T-helper 1 cell treated with Interleukin-12 subunit alpha and Interleukin-12 subunit beta and Interleukin-4 antibody, amounts not matched to agents 30 μg/mL and 1 μg/mL, for 36 hours (primary cell): ENCODE results near the gene PRKAR1B.
"Not testable (repeated sequence)": the region's sequence is repeated elsewhere in the genome, so short reads cannot be mapped to it uniquely, and the experiment has no call there.

ENCODE experiments used
- H3K27ac Mint-ChIP-seq: one replicate; pipeline ENCODE4 v1.8.0; 2021; ENCODE audit warnings: mild to moderate bottlenecking, mixed read lengths
- H3K27me3 Mint-ChIP-seq: one replicate; pipeline ENCODE4 v1.8.0; 2021; ENCODE audit warnings: low read depth, mixed read lengths
- H3K36me3 Mint-ChIP-seq: one replicate; pipeline ENCODE4 v1.8.0; 2021; ENCODE audit warnings: low read depth, mixed read lengths
- H3K4me1 Mint-ChIP-seq: one replicate; pipeline ENCODE4 v1.8.0; 2021; ENCODE audit warnings: low read depth, mixed read lengths
- H3K4me3 Mint-ChIP-seq: one replicate; pipeline ENCODE4 v1.8.0; 2021; ENCODE audit warnings: mild to moderate bottlenecking, moderate library complexity, mixed read lengths
- H3K9me3 Mint-ChIP-seq: one replicate; pipeline ENCODE4 v1.8.0; 2021; ENCODE audit warnings: mixed read lengths

The PRKAR1B gene

DNA sequence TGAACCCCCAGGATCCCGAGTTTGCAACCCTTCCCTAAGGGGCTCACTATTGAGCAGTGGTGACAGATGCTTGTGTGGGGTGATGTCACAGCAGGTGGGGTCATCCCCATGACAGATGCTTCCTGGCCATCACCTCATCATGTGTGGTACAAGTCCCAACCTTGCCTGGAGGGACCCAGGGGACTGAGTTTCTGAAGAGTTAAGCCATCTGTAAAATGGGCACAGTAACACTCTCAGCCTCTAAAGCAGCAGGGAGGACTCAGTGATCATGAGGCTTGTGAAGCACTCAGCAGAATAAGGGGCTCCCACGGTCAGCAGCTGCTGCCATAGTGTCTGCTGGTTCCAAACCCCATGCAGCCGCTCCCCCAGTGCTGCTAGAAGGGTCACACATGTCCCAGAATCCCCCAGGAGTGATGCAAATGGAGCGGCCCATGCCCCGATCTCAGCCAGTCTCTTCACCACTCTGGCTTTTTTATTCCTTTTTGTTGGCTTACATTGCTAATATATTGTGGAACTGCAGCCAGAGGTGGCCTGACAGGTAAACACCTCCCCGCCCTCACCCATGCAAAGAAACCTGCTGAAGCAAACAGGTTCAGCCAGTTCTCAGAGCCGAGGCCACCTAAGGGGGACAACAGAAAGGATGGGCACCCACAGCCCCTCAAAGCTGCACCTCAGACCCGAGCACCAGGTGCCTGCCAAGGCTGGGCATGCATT, 105.4 kb downstream of the PRKAR1B start:
- Mint-ChIP-seq H3K36me3 (peaks cover 48% of the 10 kb centered on the region), H3K9me3 (peaks cover 63% of the 10 kb centered on the region), H3K4me1 (peaks cover 32% of the 10 kb centered on the region), H3K27me3 (no peaks in the 10 kb centered on the region), H3K4me3 (no peak overlapping the region), H3K27ac (no peak overlapping the region)

DNA sequence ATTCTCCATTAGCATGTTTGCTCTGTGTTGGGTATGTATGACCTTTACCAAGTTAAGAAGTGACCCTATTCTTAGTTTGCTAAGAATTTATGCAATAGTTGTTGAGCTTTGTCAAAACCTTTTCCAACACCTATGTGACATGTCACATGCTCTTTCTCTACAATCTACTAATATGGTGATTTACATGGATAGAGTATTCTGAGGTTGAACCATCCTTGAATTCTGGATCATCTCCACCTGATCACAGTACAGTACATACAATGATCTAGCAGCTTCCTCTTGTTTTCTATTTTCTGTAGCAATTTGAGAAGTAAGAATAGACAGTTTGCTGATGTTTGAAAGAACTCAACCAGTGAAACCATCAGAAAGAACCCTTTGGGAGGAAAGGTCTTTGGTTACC, 106.2 kb downstream of the PRKAR1B start:
- H3K4me1 Mint-ChIP-seq: peaks cover 35% of the 10 kb centered on the region
- H3K36me3 Mint-ChIP-seq: peaks cover 46% of the 10 kb centered on the region
- no peaks in the 10 kb centered on the region for H3K27me3 Mint-ChIP-seq
- H3K4me3 Mint-ChIP-seq: no peak overlapping the region
- peak overlapping the region; percentile 77 for H3K27ac Mint-ChIP-seq
- peaks cover 60% of the 10 kb centered on the region for H3K9me3 Mint-ChIP-seq

DNA sequence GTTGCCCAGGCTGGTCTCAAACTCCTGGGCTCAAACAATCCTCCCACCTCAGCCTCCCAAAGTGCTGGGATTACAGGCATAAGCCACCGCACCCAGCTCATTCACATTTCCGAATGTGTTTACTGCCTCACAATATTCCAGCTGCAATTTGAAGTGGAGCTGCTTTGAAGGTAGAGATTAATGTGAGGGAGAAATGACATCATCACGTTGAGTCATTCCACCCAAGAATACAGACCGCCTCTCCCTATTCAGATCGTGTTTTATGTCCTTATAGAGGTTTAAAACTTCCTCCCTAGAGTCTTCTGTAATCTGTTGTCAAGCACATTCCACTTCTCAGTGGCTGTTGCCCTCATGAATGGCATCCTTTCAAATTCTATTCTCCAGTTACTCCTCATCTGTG, 107.0 kb downstream of the PRKAR1B start:
- H3K27ac Mint-ChIP-seq: peak overlapping the region; percentile 77
- peaks cover 36% of the 10 kb centered on the region for H3K4me1 Mint-ChIP-seq
- H3K4me3 Mint-ChIP-seq: no peak overlapping the region
- peaks cover 44% of the 10 kb centered on the region for H3K36me3 Mint-ChIP-seq
- peaks cover 55% of the 10 kb centered on the region for H3K9me3 Mint-ChIP-seq
- H3K27me3 Mint-ChIP-seq: no peaks in the 10 kb centered on the region

DNA sequence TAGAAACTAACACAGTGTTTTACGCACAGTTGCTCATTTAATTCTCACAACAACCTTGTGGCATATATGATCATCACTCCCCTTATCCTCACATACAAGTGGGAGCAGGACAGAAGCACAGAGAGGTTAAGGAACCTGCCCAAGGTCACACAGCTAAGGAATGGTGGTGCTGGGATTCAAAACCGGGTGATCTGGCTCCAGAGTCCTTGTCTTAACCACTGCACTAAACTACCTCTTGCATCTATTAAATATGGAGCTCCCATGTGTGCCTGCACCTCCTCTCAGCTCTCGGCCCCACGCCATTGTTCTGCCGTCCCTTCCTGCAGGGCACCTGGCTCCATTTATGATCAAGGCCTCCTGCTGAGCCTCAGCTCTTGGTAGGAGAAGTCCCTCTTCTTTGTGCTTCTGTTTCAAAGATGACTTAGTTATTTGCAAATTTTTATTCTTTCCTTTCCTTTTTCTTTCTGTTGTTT, 107.7 kb downstream of the PRKAR1B start:
- peaks cover 49% of the 10 kb centered on the region for H3K9me3 Mint-ChIP-seq
- H3K4me3 Mint-ChIP-seq: peak overlapping the region; percentile 67
- no peaks in the 10 kb centered on the region for H3K27me3 Mint-ChIP-seq
- H3K4me1 Mint-ChIP-seq: peaks cover 36% of the 10 kb centered on the region
- H3K27ac Mint-ChIP-seq: peak overlapping the region; percentile 99
- peaks cover 37% of the 10 kb centered on the region for H3K36me3 Mint-ChIP-seq

DNA sequence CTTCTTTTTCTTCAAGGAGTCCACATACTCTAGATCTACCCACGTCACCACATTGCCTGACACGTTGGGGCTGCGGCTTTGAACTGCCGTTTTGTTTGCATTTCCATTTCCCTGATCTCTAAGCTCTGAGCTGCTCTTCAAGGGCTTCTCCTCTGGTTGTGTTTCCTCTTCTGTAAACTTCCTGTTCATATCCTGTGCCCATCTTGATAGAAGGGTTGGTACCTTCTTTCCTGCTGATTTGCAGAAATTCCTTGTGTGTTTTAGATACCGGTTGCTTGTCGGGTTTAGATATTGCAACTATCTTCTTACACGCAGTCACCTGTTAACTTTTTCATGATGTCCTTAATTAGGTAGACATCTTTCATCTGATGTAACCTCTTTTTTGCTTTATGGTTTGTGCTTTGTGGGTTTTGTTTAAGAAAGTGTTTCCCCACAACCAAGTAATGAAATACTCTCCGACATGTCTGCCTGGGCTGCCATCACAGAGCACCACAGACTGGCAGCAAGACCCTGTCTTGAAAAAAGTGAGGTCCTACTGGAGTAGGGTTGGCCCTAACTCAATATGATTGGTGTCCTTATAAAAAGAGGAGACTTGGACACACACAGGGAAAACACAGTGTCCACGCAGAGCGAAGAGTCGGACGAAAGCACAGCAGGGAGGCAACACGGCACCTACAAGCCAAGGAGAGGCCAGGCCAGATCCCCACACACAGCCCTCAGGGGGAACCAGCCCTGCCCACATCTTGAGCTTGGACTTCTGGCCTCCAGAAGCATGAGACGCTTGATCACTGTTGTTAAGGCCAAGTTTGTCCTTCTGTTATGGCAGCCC, 108.3 kb downstream of the PRKAR1B start:
- Mint-ChIP-seq H3K27ac (peak overlapping the region; percentile 99), H3K4me1 (peaks cover 36% of the 10 kb centered on the region), H3K36me3 (peaks cover 36% of the 10 kb centered on the region), H3K27me3 (no peaks in the 10 kb centered on the region), H3K9me3 (peaks cover 44% of the 10 kb centered on the region), H3K4me3 (peak overlapping the region; percentile 82)

DNA sequence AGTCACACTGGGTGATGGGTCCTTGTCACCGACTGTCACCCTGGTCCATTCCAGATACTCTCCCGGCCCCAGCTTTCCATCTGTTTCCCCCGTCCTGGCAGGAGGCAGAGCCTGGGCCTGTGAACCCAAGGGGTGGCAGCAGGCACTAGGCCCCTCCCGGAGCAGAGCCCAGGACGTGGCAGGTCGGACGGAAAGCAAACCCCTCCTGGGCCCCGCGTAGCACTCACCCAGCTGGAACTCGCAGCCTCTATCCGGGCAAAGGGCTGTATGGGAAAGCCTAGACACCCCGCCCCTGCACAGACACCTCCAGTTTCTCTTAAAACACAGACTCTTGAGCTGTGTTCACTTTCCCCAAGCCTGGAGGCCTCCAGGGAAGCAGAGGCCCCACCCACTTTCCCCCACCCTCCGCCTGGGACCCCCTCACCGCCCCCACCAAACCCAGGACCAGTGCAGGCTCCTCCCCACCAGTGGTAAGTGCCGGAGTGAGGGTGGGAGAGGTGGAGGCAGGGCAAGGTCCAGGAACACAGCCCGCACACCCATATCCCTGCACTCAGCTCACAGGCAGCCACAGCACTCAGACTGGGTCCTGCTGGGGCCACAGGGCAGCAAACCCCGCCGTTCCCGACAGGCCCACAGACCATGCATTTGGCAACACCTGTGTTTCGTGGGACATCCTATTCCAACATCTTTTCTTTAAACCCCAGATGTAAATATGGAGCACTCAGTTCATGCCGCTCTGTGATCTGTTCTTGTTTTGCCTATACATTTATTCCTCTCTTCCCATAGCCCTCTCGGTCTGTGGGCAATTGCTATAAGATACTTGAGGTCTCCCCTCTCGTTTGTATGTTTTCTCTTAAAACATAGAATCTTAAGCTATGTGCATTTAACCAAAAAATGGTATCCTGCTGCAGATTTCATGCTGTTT, 109.2 kb downstream of the PRKAR1B start:
- Mint-ChIP-seq H3K4me1 (peaks cover 40% of the 10 kb centered on the region), H3K4me3 (peak overlapping the region; percentile 82)

DNA sequence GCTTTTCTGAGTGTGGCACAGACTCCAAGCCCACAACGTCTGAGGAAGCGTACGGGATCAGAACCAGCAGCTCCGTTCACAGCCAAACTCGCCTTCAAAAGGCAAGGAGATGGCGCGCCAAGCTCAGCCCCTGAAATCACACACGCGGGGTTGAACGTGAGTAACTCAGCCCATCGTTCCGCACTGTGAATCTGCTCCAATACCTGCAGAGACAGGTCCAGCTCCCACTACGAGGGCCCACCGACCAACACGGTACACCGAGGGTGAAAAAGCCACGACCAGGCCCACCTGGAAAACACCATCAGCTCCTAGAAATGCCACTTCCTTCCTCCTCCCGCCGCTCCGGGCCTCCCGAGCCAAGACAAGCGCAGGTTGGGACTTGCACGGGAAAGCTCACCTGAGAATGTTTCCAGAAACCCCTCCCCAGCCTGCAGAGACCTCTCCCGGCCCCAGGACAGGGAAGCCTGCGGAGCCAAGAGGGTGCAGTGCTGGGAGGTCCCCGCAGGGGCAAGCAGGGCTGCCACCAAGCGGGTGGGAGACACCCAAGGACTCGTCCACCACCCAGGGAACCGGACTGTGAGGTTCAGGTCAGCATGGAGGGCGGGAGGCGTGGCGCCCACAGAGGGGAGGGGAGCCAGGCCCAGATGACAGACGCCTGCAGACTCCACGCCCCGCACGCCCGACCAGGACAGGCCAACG, 113.5 kb downstream of the PRKAR1B start:
- no peaks in the 10 kb centered on the region for H3K27me3 Mint-ChIP-seq
- no peak overlapping the region for H3K27ac Mint-ChIP-seq
- H3K36me3 Mint-ChIP-seq: peaks cover 13% of the 10 kb centered on the region
- H3K4me1 Mint-ChIP-seq: peaks cover 28% of the 10 kb centered on the region
- peaks cover 4% of the 10 kb centered on the region for H3K9me3 Mint-ChIP-seq
- H3K4me3 Mint-ChIP-seq: no peak overlapping the region

More for the DNA sequence above, 109.2 kb downstream of the PRKAR1B start:
- no peaks in the 10 kb centered on the region for H3K27me3 Mint-ChIP-seq
- peaks cover 35% of the 10 kb centered on the region for H3K9me3 Mint-ChIP-seq
- peak overlapping the region; percentile 99 for H3K27ac Mint-ChIP-seq
- peaks cover 31% of the 10 kb centered on the region for H3K36me3 Mint-ChIP-seq

DNA sequence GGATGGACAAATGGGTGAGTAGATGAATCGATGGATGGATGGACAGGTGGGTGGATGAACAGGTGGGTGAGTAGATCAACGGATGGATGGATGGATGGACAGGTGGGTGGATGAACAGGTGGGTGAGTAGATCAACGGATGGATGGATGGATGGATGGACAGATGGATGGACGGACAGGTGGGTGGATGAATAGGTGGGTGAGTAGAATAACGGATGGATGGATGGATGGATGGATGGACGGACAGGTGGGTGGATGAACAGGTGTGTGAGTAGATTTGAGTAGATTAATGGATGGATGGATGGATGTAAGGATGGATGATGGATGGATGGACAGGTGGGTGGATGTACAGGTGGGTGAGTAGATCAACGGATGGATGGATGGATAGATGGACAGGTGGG, 115.2 kb downstream of the PRKAR1B start:
- Mint-ChIP-seq H3K4me1 (peaks cover 21% of the 10 kb centered on the region), H3K36me3 (peaks cover 11% of the 10 kb centered on the region), H3K4me3 (peak overlapping the region; percentile 22)
- not testable (repeated sequence) for H3K9me3 Mint-ChIP-seq, H3K27me3 Mint-ChIP-seq, H3K27ac Mint-ChIP-seq

DNA sequence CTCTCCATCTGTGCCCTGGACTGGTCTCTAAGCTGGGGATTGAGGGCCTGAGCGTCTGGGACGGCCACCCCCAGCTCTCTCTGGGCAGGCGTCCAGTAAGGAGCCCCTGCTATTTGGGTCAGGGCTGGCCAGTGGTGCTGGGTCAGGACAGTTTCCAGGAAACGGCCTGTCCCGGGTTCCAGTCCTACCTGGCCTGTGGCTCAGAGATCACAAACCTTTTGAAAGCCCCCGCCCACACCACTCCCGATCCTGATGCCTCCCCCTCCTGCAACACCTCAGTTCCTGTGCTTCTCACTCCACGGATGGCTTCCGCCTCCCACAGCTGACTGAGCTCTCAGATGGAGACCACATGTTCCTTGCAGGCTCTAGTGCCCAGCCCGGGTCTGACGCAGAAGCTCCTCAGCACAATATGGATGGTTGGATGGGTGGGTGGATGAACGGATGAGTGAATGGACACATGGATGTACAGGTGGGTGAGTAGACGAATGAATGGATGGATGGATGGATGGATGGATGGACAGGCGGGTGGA, 115.7 kb downstream of the PRKAR1B start:
- Mint-ChIP-seq H3K36me3 (peaks cover 11% of the 10 kb centered on the region), H3K27ac (no peak overlapping the region), H3K27me3 (no peaks in the 10 kb centered on the region), H3K4me1 (peaks cover 17% of the 10 kb centered on the region), H3K4me3 (peak overlapping the region; percentile 15), H3K9me3 (peaks cover 4% of the 10 kb centered on the region)

DNA sequence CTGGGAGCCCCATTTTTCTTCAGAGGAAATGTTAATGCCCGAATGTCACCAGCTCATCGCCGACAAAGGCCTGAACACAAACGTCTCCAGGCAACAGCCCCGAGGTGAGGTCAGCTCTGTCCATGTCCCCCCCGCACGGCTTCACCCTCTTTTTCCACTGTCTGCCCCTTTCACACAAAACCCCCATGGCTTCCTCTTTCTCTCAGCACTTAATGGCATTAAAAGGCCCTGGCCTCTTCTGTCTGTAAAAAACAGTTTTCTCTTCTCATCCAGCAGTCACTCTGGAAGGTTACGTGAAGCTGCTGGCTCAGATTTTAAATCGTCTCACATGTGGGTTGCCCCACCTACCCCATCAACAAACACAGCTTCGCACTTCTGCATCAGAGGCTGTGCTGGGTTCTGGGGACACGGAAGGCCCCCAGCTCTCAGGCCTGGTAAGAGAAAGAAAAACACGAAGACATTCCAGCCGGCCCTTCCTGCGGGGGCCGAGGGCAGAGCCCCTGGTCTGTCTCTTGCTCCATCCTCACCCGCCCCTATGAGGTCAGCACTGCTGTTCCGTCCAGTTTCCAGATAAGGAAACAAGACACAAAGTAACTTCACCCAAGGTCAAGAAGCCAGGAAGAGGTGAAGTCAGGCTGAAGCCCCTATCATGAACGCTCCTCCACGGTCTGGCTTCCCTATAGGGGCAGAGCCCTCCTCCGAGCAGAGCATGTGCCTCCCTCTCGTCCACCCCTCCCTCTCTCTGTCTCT, 116.4 kb downstream of the PRKAR1B start:
- H3K27me3 Mint-ChIP-seq: no peaks in the 10 kb centered on the region
- H3K27ac Mint-ChIP-seq: no peak overlapping the region
- H3K9me3 Mint-ChIP-seq: peaks cover 4% of the 10 kb centered on the region
- H3K36me3 Mint-ChIP-seq: peaks cover 13% of the 10 kb centered on the region
- peaks cover 16% of the 10 kb centered on the region for H3K4me1 Mint-ChIP-seq
- H3K4me3 Mint-ChIP-seq: no peak overlapping the region

DNA sequence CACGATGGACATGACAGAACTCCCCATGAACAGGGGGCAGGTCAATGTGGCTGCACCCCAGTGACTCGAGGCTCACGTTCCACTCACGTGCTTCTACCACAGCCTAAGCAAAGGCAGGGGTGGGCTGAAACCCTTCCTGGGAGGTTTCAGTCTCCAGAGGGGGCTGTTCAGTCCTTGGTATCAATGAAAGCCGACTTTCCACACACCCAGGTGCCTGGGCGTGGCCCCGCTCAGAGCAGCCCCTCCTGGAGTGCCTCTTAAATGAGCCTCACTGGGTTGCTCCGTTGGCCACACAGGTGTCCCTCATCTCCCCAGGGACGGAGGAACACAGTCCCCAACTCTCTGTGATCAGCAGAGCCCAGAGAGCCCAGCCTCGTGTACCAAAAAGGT, 116.9 kb downstream of the PRKAR1B start:
- H3K27ac Mint-ChIP-seq: peak overlapping the region; percentile 36
- peaks cover 13% of the 10 kb centered on the region for H3K36me3 Mint-ChIP-seq
- H3K9me3 Mint-ChIP-seq: peaks cover 4% of the 10 kb centered on the region
- peaks cover 17% of the 10 kb centered on the region for H3K4me1 Mint-ChIP-seq
- no peak overlapping the region for H3K4me3 Mint-ChIP-seq
- H3K27me3 Mint-ChIP-seq: no peaks in the 10 kb centered on the region

DNA sequence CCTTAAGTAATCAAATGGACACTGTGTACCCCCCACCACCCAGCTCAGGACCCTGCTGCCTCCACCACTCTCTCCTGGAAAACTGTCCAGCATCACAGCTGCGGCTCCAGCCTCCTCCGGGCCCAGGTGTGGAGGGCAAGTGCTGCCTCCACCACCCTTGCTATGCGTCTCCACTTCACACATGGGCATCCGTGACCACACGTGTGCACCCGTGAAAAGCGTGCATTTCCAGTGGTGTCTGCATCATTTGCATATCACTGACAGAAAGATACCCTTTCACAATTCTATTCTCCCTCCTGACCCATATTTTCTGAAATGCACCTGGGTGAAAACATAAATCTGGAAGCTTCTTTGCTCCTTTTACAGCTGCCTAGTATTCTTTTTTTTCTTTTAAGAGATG, 117.7 kb downstream of the PRKAR1B start:
- H3K27ac Mint-ChIP-seq: no peak overlapping the region
- no peak overlapping the region for H3K4me3 Mint-ChIP-seq
- no peaks in the 10 kb centered on the region for H3K27me3 Mint-ChIP-seq
- peaks cover 16% of the 10 kb centered on the region for H3K36me3 Mint-ChIP-seq
- H3K9me3 Mint-ChIP-seq: peaks cover 4% of the 10 kb centered on the region
- H3K4me1 Mint-ChIP-seq: peaks cover 23% of the 10 kb centered on the region

DNA sequence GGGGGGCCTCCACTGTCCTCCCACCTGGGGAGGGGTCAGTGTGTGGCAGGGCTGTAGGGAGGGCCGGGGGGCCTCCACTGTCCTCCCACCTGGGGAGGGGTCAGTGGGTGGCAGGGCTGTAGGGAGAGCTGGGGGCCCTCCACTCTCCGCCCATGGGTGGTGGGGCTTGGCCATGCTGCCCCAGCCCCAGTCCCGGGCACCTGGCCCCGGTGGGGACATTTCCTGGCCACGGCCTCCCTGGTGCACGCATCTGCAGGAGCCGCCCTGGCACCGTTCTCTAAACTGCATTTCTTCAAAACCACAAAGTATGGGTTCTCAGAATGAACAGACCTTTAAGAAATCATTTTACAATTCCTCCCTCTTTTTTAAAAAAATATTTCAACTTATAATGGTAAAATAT, 118.1 kb downstream of the PRKAR1B start:
- Mint-ChIP-seq H3K4me1 (peaks cover 26% of the 10 kb centered on the region), H3K27ac (no peak overlapping the region), H3K36me3 (peaks cover 16% of the 10 kb centered on the region)

More for the DNA sequence above, 118.1 kb downstream of the PRKAR1B start:
- H3K4me3 Mint-ChIP-seq: no peak overlapping the region
- peaks cover 4% of the 10 kb centered on the region for H3K9me3 Mint-ChIP-seq
- no peaks in the 10 kb centered on the region for H3K27me3 Mint-ChIP-seq
